Amygdala (tissue), 56 donors: ENCODE measurements around the gene ANKRD63.

Source experiments
- DNase-seq, 56 donors: peaks; one replicate each; lab custom pipeline; 2025; lab: John Stamatoyannopoulos, UW

ANKRD63 gene, protein sequence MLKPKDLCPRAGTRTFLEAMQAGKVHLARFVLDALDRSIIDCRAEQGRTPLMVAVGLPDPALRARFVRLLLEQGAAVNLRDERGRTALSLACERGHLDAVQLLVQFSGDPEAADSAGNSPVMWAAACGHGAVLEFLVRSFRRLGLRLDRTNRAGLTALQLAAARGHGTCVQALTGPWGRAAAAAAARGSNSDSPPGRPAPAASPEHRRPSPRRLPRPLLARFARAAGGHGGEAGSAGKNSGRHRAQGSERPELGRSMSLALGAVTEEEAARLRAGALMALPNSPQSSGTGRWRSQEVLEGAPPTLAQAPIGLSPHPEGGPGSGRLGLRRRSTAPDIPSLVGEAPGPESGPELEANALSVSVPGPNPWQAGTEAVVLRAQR

DNA sequence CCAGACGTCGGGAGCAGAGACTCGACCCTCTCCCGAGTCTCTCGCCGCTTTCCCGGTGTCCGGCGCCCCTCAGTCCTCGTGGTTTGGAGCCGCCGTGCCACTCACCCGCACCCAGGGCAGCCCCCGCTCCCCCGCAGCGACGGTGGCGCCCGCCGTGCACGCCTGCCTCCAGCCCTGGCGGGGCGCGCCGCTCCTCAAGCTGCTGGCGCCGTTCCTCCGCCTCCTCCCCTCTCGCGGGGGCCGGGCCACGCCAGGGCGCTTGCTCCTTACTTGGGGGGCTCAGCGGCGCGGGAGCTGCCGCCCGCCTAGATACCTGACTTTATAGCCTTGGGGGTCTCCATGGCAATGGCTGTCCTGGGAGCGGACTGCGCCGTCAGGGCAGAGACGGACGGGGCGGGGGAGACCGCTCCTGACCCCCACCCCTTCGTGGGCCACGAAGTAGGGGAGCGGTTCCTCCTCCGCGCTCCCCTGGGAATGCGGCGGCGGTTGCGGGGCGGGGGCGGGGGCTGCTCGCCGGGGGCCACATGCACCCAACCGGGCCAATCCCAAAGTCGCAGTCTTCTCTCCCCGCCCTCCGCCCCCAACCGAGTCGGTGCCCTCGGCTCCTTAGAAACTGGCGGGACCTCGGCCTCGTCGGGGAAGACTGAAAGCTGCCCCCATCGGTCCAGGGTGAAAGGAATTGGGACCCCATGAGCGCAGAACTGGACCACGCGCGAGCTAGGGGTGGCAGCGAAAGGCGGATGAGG lies at the start of gene ANKRD63:
Gene ANKRD63, minus strand, starts transcription at position 196 of the 746 bp plus-strand sequence. CDS start 478 bp downstream, outside the sequence.
- no peak for DNase-seq

DNA sequence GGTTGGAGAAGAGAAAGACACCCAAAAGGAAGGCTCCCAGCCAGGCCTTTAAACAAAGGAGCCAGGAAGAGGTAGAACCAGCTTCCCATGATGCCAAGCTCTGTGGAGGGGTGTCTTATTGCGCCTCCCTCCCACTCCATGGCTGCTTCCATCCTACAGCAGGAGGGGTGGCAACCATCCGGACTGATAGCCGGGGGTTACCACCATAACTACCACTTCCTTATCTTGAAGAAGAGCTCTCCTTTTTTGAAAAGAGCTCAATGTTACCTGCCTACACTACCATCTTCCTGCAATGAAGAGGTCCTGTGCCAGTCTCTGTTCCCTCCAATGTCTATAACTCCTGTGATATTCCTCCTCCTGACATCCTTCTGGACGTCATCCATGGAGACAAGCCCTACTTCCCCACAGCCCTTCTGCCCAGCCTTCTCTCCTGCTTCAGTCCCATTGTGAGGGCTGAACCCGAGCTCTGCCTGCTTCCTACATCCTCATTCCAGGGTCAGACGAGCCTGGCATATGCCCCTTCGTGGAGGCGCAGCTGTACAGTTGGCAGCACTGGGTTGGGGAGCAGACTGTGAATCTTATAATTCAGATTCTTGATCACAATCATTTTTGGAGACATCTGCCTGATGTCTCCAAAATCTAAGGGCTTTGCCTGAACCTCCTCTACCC lies 49.4 kb upstream of the ANKRD63 start:
- no peak for DNase-seq

GRCh38 chr15:40331637-40332036 lies 48.8 kb upstream of the ANKRD63 start:
- no peak for DNase-seq

GRCh38 chr15:40331026-40331425 lies 48.2 kb upstream of the ANKRD63 start:
- DNase-seq, result no peak

DNA sequence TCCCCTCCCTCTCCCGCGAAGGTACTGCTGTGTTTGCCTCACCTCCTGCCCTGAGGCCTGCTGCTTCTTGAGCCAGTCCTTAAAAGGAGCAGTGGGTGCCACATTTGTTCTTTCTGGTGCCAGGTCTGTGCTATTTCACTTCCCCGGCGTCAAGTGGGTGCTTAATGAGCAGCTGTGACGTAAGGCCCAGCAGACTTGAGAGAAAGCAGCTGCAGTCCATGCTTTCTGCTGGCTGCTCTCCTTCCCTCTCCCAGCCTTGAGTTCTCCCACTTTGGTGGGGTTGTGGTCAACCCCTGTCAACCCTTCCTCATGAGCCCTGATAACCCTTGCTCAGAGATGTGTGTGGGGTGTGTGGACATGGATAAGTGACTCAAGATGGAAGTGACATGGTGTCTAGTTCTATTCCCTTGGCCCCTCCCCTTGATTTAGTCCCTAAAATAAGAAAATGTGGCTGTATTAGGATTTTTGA lies 47.5 kb upstream of the ANKRD63 start:
- DNase-seq, result peak in 17 of 56 donors; percentile 18 to 54 (median 33)

GRCh38 chr15:40329804-40330203 lies 46.9 kb upstream of the ANKRD63 start:
- no peak for DNase-seq

- no peak for DNase-seq
Measured at GRCh38 chr15:40328751-40329150, 45.9 kb upstream of the ANKRD63 start.

DNA sequence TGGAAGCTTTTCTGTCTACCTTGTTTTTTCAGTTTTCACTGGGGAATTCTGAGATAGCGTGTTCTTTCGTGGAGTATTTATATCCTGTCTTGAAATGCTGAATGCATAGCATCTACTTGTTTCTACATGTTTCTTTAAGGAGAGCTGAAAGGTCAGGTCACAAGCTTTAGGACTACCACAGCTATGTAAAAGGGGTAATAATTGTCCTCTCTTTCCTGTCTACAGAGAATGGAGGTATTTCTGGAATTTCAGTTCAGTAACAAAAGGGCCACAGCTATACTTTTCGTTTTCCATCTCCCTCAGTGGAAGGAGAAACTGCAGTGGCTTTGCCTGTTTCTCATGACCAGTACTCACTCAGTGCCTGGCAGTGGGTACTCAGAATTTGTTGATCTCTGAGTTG lies 45.3 kb upstream of the ANKRD63 start:
- no peak for DNase-seq

DNA sequence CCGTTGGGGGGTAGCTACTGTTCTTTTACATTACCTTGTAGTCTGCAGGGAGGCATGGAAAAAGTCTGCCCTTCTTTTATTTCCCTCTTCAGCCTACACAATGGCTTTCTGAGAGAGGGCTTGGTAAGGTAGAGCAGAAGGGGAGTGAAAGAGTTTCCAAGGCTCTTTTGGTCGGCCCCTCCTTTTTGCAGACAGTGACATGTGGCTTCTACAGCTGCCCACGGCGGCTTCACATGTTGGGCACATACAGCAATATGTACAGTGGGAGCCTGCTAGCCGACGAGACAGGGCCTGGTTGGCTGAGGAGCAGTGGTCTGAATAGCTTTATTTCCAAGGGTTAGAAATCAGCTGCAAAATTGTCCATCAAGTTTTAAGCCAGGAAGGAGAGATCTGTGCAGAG lies 44.6 kb upstream of the ANKRD63 start:
- no peak for DNase-seq

- DNase-seq, result no peak
Measured at GRCh38 chr15:40325700-40326099, 42.8 kb upstream of the ANKRD63 start.

- DNase-seq, result peak in 2 of 56 donors; percentile 5 to 16
Measured at GRCh38 chr15:40325188-40325587, 42.3 kb upstream of the ANKRD63 start.

GRCh38 chr15:40323953-40324937 lies 41.4 kb upstream of the ANKRD63 start:
- DNase-seq, result peak in 6 of 56 donors; percentile 15 to 44 (median 23)

GRCh38 chr15:40323239-40323952 lies 40.5 kb upstream of the ANKRD63 start, which contains the start of gene INAFM2:
INAFM2 (plus strand) TSS chr15:40323692; CDS start chr15:40324056, 364 bp downstream.
- peak in 55 of 56 donors; percentile 41 to 89 (median 73) for DNase-seq

- DNase-seq, result peak in 3 of 56 donors; percentile 30 to 65 (median 53)
Measured at GRCh38 chr15:40322531-40323238, 39.8 kb upstream of the ANKRD63 start.

DNA sequence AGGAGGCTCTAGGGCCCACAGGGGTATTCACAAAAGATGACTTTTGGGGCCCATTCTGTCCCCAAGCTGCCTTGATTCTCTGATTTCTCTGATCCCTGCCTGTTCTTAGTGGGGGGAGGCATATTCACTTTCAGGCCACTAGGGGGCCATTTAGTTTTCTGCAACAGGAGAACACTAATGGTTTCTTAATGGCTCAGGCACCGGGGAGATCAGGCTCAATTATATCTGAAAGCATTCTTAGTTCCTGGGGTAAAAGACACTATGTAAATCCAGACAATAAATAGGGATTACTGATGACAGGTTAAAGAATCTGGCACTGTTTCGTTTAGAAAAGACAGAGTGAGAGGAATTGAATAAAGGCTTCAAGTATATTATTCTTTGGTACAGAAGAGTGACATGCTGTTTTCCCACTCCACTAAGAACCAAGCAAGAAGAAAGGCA lies 38.1 kb upstream of the ANKRD63 start:
- peak in 28 of 56 donors; percentile 8 to 83 (median 38) for DNase-seq

DNA sequence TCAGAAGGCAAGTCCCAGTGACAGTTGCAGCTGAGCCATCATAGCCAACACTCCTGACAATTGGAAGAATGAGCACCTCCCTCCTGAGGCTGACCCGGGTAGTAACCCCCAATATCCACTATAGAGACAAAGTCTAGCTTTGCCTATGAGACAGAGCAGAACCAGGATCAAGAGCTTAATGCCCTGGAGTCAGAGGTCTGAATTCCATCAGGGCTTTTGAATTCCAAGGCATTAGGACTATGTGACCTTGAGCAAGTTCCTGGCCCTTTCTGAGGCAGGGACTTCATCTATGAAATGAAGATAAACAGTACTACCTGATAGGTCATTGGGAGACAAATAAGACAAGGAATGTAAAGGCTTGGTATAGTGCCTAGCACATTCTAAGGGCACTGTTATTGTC lies 37.5 kb upstream of the ANKRD63 start:
- no peak for DNase-seq

GRCh38 chr15:40317580-40317979 lies 34.7 kb upstream of the ANKRD63 start:
- DNase-seq, result no peak

GRCh38 chr15:40316931-40317330 lies 34.1 kb upstream of the ANKRD63 start:
- DNase-seq, result no peak
